Vagina (tissue), 2 donors: Measurements from ENCODE around the gene MIEN1. TPM values are rescaled to one million over a fixed set of nuclear protein-coding genes. Genes with fewer than 3 reads are reported as not detected.

Source experiments
- DNase-seq, 2 donors: peaks; one replicate each; pipeline ENCODE4 v3.0.0-alpha.2; 2017; ENCODE audit errors: extremely low spot score in 2 of 2
- H3K27ac ChIP-seq: fragments of 200-600 bp; sonication (generic); one replicate; pipeline ENCODE4 v1.5.1; 2019
- H3K27me3 ChIP-seq: fragments of 200-600 bp; sonication (generic); one replicate; pipeline ENCODE4 v1.5.1; 2019
- H3K36me3 ChIP-seq, 2 donors: fragments of 200-600 bp; sonication (generic); one replicate each; pipeline ENCODE4 v1.5.1; 2017 to 2019
- H3K4me1 ChIP-seq: fragments of 200-600 bp; sonication (generic); one replicate; pipeline ENCODE4 v1.5.1; 2019
- H3K4me3 ChIP-seq, 2 donors: fragments of 200-600 bp; sonication (generic); 1 replicate in 1 of 2; 2 replicates in 1 of 2; pipeline ENCODE4 v1.5.1; 2016 to 2019
- H3K9me3 ChIP-seq: fragments of 200-600 bp; sonication (generic); one replicate; pipeline ENCODE4 v1.5.1; 2019
- POLR2A ChIP-seq, 2 donors: fragments of 450-650 bp; IDR thresholded peaks; one replicate each; pipeline ENCODE4 v1.6.1; 2017; ENCODE audit warnings: antibody characterized with exemption in 2 of 2, mild to moderate bottlenecking in 2 of 2, moderate library complexity in 2 of 2
- POLR2AphosphoS5 ChIP-seq, 2 donors: sonication (generic); formaldehyde crosslinking; IDR thresholded peaks; one replicate each; pipeline ENCODE4 v1.9.0; 2017; ENCODE audit warnings: antibody characterized with exemption in 2 of 2, mild to moderate bottlenecking in 2 of 2, low read depth in 1 of 2; ENCODE audit not compliant: insufficient read depth in 1 of 2
- intact Hi-C: fragments of 100-400 bp; cut with DNase I; formaldehyde crosslinking; loops from one replicate; pipeline ENCODE4 v1.15.1; 2023
- total RNA-seq: library from RNA; depleted of rRNA; stranded (reverse); fragments of >200 nt; gene quantifications from one replicate; pipeline ENCODE4 v1.2.3, GENCODE V29; 2016
- TF ChIP-seq, protein P1 (sequence below), 3 experiments: fragments of 450-650 bp in 2 of 3; fragments of 200-600 bp in 1 of 3; sonication (generic) in 1 of 3; IDR thresholded peaks; one replicate each; pipeline ENCODE4 v1.5.1; 2017 to 2019; ENCODE audit warnings: antibody characterized with exemption in 3 of 3, mild to moderate bottlenecking in 2 of 3, moderate library complexity in 2 of 3

Gene MIEN1
- total RNA-seq, 1 donor from 2014 or later = 74.2 TPM

DNA sequence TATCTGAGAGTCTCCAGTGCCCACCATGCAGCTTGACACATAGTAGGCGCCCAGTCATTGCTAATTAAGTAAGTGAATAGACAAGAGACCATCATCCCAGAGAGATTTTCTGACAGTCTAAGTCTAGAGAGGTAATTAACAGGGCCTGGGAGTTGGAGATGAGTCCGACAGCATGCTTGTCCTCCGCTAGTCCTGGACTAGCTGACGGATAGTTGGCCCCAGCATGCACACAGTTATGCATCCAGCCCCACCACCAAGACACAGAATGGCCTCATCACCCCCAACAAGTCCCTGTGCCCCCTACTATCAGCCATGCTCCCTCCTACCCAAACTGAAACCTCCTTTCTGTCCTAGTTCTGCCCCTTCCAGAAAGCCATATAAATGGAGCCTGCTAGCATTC lies 17.4 kb upstream of the MIEN1 start:
- Histone ChIP-seq H3K27me3 (no peaks in the 10 kb centered on the region), H3K9me3 (no peaks in the 10 kb centered on the region), H3K36me3 (peaks cover 0 to 5% of the 10 kb centered on the region in 2 donors), H3K4me3 (no peak overlapping the region), H3K27ac (no peak overlapping the region), H3K4me1 (no peaks in the 10 kb centered on the region)
- DNase-seq = no peak
- intact Hi-C loops = no loop called here
- TF ChIP-seq POLR2A (IDR thresholded peaks at IDR 0.05) = no peak
- TF ChIP-seq, protein P1, sequence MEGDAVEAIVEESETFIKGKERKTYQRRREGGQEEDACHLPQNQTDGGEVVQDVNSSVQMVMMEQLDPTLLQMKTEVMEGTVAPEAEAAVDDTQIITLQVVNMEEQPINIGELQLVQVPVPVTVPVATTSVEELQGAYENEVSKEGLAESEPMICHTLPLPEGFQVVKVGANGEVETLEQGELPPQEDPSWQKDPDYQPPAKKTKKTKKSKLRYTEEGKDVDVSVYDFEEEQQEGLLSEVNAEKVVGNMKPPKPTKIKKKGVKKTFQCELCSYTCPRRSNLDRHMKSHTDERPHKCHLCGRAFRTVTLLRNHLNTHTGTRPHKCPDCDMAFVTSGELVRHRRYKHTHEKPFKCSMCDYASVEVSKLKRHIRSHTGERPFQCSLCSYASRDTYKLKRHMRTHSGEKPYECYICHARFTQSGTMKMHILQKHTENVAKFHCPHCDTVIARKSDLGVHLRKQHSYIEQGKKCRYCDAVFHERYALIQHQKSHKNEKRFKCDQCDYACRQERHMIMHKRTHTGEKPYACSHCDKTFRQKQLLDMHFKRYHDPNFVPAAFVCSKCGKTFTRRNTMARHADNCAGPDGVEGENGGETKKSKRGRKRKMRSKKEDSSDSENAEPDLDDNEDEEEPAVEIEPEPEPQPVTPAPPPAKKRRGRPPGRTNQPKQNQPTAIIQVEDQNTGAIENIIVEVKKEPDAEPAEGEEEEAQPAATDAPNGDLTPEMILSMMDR (IDR thresholded peaks at IDR 0.05) = no peak
- TF ChIP-seq POLR2AphosphoS5 (IDR thresholded peaks at IDR 0.05; ENCODE audit: insufficient read depth in 1 of 2, low read depth in 1 of 2) = no peak

DNA sequence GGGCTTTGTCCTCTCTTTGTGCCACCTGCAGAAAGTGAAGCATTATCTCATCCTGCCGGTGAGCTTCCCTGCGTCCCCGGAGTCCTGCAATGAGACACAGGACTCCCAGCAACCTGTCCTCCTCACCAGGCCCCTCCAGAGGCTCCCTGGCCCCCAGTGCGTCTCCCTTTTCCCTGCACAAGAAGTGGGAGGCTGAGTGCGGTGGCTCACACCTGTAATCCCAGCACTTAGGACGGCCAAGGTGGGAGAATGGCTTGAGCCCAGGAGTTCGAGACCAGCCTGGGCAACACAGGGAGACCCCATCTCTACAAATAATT lies 15.8 kb upstream of the MIEN1 start:
- Histone ChIP-seq H3K36me3 (peaks cover 0 to 5% of the 10 kb centered on the region in 2 donors), H3K4me3 (peak overlapping the region in 1 of 2 donors; percentile 30), H3K27ac (no peak overlapping the region), H3K4me1 (peaks cover 4% of the 10 kb centered on the region), H3K9me3 (no peaks in the 10 kb centered on the region), H3K27me3 (no peaks in the 10 kb centered on the region)
- TF ChIP-seq POLR2A (IDR thresholded peaks at IDR 0.05) = no peak
- no peak for DNase-seq
- intact Hi-C loops = no loop called here

DNA sequence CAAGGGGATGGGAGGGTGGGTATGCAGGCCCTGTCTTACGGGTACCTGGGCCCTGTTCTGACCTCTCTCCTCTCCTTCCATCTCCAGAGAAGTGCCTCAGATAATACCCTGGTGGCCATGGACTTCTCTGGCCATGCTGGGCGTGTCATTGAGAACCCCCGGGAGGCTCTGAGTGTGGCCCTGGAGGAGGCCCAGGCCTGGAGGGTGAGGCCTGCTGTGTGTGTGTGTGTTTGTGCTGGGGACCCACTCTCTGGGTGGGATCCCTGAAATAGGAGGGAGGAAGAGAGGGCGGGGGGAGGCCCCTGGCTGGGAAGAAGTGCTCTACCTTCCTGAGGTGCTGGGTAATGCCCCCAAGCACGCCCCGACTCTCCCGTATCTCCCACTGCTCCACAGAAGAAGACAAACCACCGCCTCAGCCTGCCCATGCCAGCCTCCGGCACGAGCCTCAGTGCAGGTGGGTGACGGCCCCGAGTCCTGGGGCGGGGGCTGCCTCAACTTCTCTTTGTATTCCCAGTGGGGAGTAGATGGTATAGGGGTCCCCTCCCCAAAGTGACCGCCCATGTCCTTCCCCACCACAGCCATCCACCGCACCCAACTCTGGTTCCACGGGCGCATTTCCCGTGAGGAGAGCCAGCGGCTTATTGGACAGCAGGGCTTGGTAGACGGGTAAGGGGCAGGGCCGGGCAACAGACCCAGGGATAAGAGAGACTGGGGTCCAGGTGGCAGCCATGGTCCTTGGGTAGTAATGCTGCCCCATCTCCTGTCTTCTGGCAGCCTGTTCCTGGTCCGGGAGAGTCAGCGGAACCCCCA lies 15.2 kb upstream of the MIEN1 start:
- DNase-seq = no peak
- H3K4me1 ChIP-seq = peaks cover 10% of the 10 kb centered on the region
- TF ChIP-seq POLR2A (IDR thresholded peaks at IDR 0.05) (no peak), POLR2AphosphoS5 (IDR thresholded peaks at IDR 0.05; ENCODE audit: insufficient read depth in 1 of 2, low read depth in 1 of 2) (no peak)
- TF ChIP-seq, protein P1 (IDR thresholded peaks at IDR 0.05) = no peak
- H3K4me3 ChIP-seq = peak overlapping the region in 1 of 2 donors; percentile 30
- intact Hi-C loops = no loop called here
- H3K36me3 ChIP-seq = peaks cover 0 to 5% of the 10 kb centered on the region in 2 donors
- no peaks in the 10 kb centered on the region for H3K27me3 ChIP-seq
- H3K9me3 ChIP-seq = no peaks in the 10 kb centered on the region
- no peak overlapping the region for H3K27ac ChIP-seq

DNA sequence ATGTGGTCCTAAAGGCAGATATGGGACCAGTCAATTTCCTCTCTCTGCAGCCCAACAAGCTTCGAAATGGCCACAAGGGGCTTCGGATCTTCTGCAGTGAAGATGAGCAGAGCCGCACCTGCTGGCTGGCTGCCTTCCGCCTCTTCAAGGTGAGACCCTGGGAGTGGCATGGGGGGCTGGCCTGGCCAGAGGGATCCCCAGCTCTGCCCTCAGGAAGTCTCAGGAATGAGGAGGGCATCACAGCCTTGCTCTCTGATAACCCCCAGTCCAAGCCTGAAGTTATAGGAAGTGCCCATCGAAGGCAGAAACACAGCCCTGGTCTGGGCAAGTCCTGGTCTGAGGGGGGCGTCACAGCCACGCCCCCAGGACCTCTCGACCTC lies 14.5 kb upstream of the MIEN1 start:
- Histone ChIP-seq H3K36me3 (peaks cover 0 to 5% of the 10 kb centered on the region in 2 donors), H3K4me3 (no peak overlapping the region), H3K4me1 (peaks cover 17% of the 10 kb centered on the region), H3K9me3 (no peaks in the 10 kb centered on the region), H3K27ac (no peak overlapping the region), H3K27me3 (no peaks in the 10 kb centered on the region)
- no peak for DNase-seq
- no peak for TF ChIP-seq POLR2A (IDR thresholded peaks at IDR 0.05)
- no peak for TF ChIP-seq POLR2AphosphoS5 (IDR thresholded peaks at IDR 0.05; ENCODE audit: insufficient read depth in 1 of 2, low read depth in 1 of 2)
- TF ChIP-seq, protein P1 (IDR thresholded peaks at IDR 0.05) = no peak
- intact Hi-C loops = no loop called here

DNA sequence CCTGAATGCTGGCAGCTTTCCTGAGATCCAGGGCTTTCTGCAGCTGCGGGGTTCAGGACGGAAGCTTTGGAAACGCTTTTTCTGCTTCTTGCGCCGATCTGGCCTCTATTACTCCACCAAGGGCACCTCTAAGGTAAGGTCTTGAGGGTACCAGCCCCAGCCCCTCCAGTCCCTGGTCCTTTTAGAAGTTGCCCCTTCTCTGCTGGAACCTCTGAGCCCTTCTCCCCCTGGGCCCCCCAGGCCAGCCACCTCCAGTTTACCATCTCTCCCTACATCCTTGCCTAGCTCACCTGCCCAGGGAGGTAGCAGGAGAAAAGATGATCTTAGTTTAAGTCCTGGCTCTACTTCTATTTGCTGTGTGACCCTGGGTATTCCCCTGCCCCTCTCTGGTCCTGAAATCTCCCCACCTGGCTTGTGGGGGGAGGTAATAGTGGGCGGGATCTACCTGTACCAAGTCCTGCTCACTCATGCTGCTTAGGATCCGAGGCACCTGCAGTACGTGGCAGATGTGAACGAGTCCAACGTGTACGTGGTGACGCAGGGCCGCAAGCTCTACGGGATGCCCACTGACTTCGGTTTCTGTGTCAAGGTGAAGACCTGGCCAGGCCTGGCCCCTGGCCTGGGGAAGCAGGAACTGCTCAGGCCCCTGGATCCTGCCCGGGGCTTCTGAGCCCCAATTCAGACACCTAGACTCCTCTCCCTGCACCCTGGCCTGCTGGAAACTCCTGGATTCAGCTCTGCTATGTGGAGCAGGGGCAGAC lies 13.9 kb upstream of the MIEN1 start:
- Histone ChIP-seq H3K36me3 (peaks cover 0 to 5% of the 10 kb centered on the region in 2 donors), H3K4me1 (peaks cover 23% of the 10 kb centered on the region), H3K9me3 (no peaks in the 10 kb centered on the region), H3K27ac (no peak overlapping the region), H3K4me3 (no peak overlapping the region), H3K27me3 (no peaks in the 10 kb centered on the region)
- DNase-seq = no peak
- intact Hi-C loops = no loop called here
- TF ChIP-seq, protein P1 (IDR thresholded peaks at IDR 0.05) = no peak
- TF ChIP-seq POLR2AphosphoS5 (IDR thresholded peaks at IDR 0.05; ENCODE audit: insufficient read depth in 1 of 2, low read depth in 1 of 2) (no peak), POLR2A (IDR thresholded peaks at IDR 0.05) (no peak)
